Measurements from ENCODE around the gene SMARCAL1.

Gene SMARCAL1

GRCh38 chr2:216392945-216393840 lies 19.1 kb upstream of the SMARCAL1 start:
- DNase-seq (ENCODE audit: low read depth in 2 of 3, low spot score in 1 of 3), result no peak

DNA sequence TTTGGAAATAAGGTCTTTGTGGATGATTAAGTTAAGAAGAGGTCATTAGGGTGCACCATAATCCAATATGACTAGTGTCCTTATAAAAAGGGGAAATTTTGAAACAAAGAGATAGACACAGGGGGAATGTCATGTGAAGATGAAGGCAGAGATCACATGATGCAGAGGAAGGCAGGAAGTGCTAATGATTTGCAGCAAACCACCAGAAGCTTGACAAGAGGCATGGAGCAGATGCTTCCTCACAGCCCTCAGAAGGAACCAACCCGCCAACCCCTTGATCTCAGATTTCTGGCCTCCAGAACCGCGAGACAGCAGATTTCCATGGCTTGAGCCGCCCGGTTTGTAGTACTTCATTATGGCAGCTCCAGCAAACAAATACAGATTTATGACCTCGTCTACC lies 17.4 kb upstream of the SMARCAL1 start:
- no peak for DNase-seq (ENCODE audit: low read depth in 2 of 3, low spot score in 1 of 3)

- no peak for DNase-seq (ENCODE audit: low read depth in 2 of 3, low spot score in 1 of 3)
These were observed 12.7 kb upstream of the SMARCAL1 start for GRCh38 chr2:216399621-216400020.

GRCh38 chr2:216402751-216403150 lies 9.5 kb upstream of the SMARCAL1 start:
- DNase-seq (ENCODE audit: low read depth in 2 of 3, low spot score in 1 of 3), result no peak

DNA sequence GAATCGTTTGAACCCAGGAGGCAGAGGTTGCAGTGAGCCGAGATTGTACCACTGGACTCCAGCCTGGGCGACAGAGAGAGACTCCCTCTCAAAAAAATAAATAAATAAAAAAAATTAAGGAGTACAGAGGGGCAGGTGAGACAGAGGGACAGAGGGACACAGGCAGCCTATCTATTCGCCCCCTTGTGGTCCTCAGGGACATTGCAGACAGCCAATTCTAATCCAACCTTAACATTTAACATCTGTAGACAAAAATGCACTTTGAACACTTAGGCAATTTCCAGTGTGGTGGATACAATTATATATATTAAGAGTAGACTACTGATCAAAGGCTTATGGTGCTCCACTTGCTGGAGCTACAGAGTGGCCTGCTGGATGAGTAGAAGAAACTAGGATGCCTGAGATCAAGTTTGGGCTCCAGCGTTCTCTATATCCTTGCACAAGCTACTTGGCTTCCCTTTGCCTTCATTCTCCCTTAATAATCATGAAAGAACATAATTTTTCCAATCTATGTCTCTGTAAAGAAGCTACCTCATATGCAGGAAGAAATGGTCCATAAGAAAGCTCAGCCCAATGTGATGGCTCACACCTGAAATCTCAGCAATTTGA lies 8.2 kb upstream of the SMARCAL1 start:
- DNase-seq (ENCODE audit: low read depth in 2 of 3, low spot score in 1 of 3), result peak; percentile 8 to 35 (median 33)

GRCh38 chr2:216405588-216405987 lies 6.7 kb upstream of the SMARCAL1 start:
- DNase-seq (ENCODE audit: low read depth in 2 of 3, low spot score in 1 of 3), result no peak

DNA sequence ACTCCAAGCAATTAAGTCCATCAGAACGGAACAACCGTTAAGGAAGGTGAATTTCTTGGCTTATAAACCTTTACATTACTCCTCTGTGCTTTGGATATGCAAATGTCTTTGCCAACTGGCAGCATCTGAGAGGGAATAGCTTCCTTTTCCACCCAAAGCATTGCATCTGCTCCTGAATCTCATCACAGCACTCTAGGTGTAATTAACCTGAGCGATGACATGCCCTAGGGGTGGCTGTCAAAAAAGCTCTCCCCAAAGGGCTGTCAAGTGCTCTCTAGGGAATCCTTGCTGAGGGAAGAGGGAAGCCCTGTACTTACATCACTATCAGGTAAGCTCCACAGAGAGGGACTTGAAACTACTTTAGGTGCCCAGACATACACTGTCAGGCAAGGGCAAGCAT lies 5.5 kb upstream of the SMARCAL1 start:
- DNase-seq (ENCODE audit: low read depth in 2 of 3, low spot score in 1 of 3), result no peak

DNA sequence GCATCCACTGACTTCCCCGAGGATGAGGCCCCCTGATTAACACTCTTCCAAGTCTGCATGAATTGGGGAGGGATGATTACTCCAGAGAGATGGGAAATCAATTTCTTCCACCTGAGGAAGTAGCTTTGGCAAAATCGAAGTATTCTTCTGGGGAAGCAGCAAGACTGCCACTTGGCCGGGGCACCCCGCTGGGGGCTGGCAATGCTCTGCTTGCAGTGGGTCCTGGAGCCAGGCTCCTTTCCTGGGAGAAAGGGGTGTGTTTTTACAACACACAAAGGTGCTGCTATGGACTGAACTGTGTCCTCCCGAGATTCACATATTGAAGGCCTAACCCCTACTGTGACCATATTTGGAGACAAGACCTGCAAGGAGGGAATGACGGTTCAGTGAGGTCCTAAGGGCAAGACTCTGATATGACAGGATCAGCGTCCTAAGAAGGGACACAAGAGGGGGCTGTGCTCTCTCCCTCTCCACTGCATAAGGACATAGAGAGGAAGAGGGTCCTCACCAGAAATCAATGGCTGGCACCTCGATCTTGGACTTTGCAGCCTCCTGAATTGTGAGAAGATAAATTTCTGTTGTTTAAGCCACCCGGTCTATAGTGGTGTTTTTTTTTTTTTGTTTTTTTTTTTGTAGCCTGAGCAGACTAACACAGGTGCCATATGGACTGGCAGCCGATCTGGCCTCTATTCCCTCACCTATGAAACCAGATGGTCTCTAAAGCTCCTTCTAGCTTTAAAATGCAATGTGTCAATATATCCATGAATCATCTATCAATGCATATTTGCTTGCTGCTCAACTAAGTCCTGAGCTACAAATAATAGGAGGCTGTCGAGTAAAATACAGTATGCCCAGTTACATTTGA lies 3.6 kb upstream of the SMARCAL1 start:
- DNase-seq (ENCODE audit: low read depth in 2 of 3, low spot score in 1 of 3), result no peak

GRCh38 chr2:216410550-216410949 lies 1.7 kb upstream of the SMARCAL1 start:
- DNase-seq (ENCODE audit: low read depth in 2 of 3, low spot score in 1 of 3), result no peak

DNA sequence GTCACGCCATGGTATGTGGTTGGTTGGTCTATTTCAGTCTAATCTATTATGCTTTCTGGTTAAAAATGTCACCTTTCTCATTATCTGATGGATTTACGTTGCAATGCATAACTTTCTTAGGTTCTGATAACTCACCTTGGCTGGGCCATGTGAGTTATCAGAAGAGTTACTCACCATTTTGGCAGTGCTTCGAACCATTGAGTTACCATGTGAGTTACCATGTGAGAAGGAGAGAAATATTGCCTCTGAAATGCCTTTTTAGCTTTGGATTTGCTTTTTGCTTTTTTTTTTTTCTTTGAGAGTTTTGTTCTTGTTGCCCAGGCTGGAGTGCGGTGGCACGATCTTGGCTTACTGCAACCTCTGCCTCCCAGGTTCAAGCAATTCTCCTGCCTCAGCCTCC lies 1.6 kb downstream of the SMARCAL1 start:
- DNase-seq (ENCODE audit: low read depth in 2 of 3, low spot score in 1 of 3), result no peak

- DNase-seq (ENCODE audit: low read depth in 2 of 3, low spot score in 1 of 3), result no peak
These were observed 2.6 kb downstream of the SMARCAL1 start for GRCh38 chr2:216414772-216415319.

GRCh38 chr2:216415541-216415940 lies 3.3 kb downstream of the SMARCAL1 start:
- no peak for DNase-seq (ENCODE audit: low read depth in 2 of 3, low spot score in 1 of 3)

DNA sequence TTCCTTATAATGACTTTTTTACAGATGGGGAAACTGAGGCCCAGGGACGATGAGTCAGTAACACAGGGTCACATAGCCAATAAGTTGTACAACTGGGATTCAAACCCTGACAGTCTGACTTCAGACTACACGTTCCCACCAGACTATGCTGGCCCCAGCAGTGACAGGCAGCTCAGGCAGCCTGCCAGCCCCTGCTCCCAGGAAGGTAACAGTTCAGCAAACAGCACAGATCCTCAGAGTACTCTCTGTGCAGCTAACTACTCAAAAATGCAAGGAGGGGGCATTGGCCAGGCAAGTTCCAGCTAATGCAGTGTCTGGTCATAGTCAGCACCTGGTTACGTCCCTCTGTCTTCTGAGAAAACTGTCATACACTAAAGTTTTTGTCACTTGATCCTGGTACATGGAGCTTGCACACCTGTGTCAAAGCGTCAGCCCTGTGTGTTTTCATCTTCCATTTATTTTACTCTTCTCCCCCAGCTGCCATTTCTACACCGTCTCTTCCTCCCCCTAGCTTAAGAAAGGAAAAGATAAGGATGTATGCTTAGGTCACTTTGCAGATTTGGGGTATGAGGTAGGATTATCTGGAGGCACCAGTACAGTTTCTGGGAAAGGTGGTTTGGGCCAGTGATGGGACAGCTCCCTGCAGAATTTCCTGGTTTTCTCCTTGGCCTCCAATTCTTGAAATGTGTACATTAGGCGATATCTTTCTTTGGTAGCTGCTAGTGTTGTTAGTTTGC lies 4.5 kb downstream of the SMARCAL1 start:
- no peak for DNase-seq (ENCODE audit: low read depth in 2 of 3, low spot score in 1 of 3)

- DNase-seq (ENCODE audit: low read depth in 2 of 3, low spot score in 1 of 3), result no peak
These were observed 6.7 kb downstream of the SMARCAL1 start for GRCh38 chr2:216418981-216419380.

DNA sequence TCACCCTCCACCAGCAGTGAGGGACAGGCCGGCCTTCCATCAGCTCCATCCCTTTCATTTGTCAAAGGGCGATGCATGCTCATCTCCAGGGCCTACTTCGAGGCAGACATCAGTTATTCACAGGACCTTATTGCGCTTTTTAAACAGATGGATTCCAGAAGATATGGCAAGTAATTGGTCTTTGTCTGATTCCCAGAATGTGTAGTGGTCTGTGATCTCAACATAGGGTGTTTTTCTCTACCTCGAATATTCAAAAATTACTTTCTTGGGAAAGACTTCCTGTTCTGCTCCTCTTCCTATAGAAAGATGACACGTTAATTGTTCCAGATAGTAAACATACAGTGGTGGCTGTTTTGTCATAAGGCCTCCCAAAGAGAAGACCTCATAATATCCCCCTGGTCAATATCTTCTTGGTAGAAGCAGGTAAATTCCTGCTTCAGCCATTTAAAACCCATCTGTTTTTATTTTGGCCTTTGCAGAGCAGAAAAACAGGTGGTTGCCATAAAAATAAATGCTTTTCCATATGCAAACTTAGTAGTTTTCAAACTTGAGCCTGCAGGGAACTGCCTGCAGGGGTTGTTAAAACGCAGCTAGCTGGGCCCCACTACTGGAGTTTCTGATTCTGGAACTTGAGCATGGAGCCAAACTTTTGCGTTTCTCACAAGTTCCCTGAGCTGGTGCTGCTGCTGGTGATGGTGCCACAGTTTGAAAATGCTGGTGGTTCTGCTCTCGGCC lies 8.2 kb downstream of the SMARCAL1 start:
- no peak for DNase-seq (ENCODE audit: low read depth in 2 of 3, low spot score in 1 of 3)

DNA sequence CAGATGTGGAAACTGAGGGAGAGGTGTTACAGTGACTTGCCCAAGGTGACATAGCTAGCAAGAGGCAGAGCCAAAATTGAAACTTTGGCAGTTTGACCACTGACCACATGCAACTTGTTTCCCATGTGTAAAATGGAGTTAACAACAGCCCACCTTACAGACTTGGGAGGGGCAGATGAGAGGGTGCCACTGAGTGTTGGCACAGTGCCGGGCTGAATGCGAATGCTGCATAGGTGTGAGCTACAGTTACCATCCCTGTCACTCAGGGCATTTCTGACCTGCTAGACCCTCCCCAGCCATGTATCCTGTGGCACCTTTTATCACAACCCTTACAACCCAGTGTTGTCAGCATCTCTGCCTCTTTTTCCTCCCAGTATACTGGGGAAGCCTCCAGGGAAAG lies 10.8 kb downstream of the SMARCAL1 start:
- no peak for DNase-seq (ENCODE audit: low read depth in 2 of 3, low spot score in 1 of 3)

- no peak for DNase-seq (ENCODE audit: low read depth in 2 of 3, low spot score in 1 of 3)
These were observed 12.0 kb downstream of the SMARCAL1 start for GRCh38 chr2:216424274-216424673.

- no peak for DNase-seq (ENCODE audit: low read depth in 2 of 3, low spot score in 1 of 3)
These were observed 12.9 kb downstream of the SMARCAL1 start for GRCh38 chr2:216425008-216425787.

GRCh38 chr2:216426166-216426777 lies 14.0 kb downstream of the SMARCAL1 start:
- no peak for DNase-seq (ENCODE audit: low read depth in 2 of 3, low spot score in 1 of 3)
